Endometrium (tissue), 2 donors: ENCODE measurements around the gene SPDYE16.
"Not testable (repeated sequence)": the region's sequence is repeated elsewhere in the genome, so short reads cannot be mapped to it uniquely, and the experiment has no call there.

Experiments used
- FAIRE-seq: peaks from 2 replicates; lab custom pipeline; 2012; peaks lifted over from hg19 to GRCh38; lab: Jason Lieb, UNC
- donor health status: control.
- donor health status: control.

SPDYE16 gene

DNA sequence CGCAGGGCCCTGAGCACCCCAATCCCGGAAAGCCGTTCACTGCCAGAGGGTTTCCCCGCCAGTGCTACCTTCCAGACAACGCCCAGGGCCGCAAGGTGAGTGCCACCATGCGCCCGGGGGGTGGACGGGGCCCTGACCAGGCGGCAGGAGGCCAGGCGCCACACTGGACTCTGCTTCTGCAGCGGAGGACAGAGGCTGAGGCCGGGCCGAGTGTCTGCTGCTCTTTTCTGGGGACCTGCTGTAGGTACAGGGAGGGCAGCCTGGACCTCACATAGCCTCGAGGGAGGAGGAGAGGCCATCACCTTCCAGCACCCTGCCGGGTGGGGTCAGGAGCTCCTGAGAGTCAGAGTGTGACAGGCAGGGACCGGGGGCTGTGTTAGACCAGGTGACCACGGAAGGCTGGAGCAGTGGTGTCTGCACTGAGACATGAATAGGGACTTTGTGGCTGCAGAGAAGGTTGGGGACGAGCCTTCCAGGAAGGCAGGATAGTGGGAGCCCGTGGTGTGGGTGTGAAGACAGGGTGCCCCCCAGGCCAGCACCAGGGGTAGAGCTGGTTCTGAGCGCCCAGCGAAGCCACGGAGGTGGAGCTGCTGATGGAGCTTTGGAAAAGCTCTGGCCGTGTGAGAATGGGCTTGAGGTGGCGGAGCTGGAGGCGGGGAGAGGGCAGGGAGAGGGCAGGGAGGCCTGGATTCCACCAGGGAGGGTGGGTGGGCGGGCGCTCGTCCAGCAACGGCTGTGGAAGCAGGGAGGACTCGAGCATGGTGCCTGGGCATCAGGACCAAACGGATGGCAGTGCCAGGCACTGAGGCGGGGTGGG lies 38.5 kb downstream of the SPDYE16 start:
- FAIRE-seq: not testable (repeated sequence)

DNA sequence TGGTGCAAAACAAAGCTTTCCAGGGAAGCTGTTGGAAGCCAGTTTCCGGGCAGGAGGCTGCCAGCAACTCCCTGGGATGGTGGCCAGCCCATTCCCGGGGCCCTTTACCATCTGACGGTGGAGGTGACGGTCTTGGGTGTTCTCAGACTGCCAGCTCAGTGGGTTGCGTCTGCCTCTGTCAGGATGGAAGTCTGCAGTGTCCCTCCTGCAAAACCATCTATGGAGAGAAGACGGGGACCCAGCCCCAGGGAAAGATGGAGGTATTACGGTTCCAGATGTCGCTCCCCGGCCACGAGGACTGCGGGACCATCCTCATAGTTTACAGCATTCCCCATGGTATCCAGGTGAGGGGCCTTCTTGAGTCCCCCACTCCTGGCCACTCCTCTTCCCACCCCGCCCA lies 39.9 kb downstream of the SPDYE16 start:
- FAIRE-seq: not testable (repeated sequence)

DNA sequence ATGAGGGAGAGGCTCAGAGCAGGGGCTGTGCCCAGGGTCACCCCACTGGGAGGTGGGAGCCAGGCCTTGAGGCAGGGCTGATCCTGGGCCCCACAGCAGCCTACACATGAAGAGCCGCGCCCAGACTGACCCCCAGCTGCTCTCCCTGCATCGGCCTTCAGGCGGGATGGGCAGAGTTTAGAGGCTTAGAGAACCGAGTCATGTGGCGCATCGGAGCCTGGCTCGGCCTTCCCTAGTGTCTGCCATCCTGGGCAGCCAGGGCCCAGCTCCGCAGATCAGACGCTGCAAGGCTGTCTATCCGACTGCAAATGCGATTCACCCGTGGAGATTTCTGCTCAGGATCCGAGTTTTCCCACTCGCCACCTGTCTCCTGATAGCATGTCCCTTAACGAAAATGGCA lies 40.3 kb downstream of the SPDYE16 start:
- FAIRE-seq: not testable (repeated sequence)

DNA sequence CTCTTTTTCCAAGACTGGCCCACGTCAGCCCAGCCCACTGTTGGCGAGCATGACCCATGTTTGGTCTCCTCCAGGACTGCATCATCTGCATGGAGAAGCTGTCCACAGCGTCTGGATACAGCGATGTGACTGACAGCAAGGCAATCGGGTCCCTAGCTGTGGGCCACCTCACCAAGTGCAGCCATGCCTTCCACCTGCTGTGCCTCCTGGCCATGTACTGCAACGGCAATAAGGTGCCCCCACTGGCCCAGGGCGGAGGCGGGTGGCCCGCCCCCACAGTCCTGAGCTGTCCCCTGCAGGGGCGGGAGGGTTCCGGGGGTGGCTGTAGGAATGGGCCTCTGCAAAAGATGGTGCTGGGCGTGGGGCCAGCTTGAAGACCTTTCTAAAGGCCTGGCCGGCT lies 40.9 kb downstream of the SPDYE16 start:
- FAIRE-seq: not testable (repeated sequence)

DNA sequence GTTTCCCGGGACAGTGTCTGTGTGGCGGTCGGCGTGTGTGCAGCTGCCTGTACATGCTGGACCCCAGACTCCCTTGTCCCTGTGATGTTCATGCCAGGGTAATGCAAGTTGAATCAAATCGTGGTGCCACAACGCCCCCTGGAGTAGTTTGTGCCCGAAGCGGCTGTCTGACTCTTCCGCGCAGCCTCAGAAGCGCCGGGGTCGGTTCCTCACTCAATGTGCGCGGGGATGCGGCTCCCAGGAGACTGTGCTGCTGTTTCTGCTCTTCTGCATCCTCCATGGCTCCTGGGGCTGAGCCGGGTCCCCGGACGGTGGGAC lies 43.2 kb downstream of the SPDYE16 start:
- not testable (repeated sequence) for FAIRE-seq

DNA sequence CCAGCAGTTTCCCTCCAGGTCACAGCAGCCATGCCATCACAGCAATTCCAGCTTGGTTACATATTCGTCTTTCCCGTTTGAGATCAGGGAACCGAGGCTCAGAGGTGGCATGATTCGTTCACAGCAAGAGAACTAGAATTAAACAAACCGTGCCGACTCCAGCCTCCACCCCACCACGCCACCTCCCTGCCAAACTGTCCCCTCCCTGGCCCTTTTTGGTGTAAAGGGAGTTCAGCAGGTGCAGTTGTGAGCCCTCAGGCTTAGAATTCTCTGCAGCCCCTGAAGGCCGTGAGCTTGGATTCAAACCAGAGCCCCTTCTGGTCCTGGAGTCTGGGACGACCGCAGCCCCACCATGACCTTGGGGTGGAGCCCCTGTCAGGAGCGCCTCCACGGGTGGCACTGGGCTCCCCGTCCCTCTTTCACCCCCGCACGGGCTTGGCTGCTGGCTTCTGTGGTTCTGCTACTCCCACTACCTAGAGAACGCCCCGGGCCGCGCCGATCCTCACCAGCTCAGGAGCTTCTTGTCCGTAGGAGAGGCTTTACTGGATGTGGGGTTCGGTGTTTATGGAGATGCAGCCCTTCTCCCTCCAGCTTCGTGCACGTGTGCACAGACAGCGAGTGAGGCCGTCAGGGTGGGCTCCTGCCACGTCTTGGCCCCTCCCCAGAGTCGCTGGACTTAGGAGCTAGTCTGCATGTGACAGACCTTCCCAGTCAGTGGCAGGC lies 43.7 kb downstream of the SPDYE16 start:
- FAIRE-seq: not testable (repeated sequence)

DNA sequence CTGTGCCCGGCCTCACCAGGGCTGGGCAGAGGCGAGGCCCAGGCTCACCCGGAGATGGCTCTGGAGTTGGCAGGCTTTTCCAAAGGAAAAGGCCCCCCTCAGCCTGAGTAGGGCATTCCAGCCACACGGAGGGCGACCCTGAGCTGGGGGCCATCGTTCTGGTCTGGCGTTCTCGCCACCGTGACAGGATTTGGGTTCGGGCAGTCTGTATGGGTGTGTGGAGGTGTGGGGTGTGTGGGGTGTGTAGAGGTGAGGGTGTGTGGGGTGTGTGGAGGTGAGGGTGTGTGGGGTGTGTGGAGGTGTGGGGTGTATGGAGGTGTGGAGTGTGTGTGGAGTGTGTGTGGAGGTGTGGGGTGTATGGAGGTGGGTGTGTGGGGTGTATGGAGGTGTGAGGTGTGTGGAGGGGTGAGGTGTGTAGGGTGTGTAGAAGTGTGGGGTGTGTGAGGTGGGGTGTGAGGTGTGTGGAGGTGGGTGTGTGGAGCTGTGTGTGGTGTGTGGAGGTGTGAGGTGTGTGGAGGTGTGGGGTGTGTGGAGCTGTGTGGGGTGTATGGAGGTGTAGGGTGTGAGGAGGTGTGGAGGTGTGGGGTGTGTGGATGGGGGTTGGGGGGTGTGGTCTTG lies 44.4 kb downstream of the SPDYE16 start:
- FAIRE-seq: not testable (repeated sequence)

DNA sequence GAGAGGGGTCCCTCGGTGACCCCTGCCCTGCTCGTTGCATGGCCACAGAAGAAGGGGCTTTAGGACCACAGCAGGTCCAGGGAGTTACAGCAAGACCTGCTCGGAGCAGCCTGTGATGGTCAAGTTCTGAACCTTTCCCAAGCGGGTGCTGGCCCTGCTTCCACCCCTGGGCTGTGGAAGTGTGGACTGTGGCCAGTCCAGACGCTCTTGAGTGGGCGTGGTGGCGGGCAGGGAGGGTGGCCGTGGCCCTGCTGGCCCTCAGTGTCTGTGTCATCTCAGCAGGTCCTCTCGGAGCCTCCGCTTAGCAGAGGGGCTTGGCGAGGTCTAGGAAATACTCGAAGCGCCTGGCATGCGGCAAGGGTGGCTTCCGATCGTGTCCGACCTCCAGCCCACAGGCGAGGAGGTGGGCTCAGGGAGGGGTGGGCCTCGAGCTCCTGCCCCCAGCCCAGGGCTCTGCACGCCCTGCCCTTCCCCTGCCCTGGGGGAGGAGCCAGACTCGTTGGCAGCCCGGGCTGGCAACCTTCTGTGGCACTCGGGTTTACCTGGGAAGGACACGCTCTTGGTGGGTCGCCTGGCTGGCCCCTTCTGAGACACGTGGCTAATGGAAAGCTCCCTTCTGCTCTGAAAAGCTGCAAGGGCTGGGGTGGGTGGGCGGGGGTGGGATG lies 45.0 kb downstream of the SPDYE16 start:
- FAIRE-seq: not testable (repeated sequence)

DNA sequence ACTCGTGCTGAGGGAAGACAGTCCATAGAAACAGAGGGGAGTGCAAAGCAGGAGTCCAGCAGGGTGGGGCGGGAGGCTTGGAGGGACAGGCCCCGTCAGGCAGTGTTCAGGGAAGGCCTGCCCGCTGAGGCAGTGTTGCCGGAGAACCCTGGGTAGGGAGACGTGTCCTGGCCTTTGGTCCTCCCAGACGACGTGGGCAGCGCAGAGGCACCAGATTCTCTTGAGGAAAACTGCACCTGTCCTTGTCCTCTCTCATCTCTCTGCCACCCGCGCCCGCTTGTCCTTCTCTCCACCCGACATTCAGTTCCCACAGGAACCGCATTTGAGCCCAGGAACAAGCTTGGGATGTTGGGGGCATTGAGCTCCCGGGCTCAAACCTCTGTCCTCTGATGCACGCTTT lies 47.4 kb downstream of the SPDYE16 start:
- FAIRE-seq: not testable (repeated sequence)

DNA sequence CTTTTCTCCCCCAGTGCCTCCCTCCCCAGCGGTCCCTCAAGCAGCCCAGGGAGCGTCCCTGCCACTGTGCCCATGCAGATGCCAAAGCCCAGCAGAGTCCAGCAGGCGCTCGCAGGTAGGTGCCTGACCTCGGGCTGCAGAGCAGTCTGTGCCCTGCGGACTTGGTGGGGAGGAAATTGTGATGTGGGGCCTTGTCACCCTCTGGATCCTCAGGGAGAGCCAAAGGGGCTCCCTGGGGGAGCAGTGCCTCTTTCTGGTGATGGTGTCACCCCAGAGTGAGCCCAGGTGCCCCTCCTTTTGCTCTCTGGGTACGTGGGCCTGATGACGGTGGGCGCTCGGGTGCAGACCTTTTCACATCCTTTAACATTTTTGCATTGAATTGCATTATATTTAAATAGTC lies 51.0 kb downstream of the SPDYE16 start:
- not testable (repeated sequence) for FAIRE-seq

DNA sequence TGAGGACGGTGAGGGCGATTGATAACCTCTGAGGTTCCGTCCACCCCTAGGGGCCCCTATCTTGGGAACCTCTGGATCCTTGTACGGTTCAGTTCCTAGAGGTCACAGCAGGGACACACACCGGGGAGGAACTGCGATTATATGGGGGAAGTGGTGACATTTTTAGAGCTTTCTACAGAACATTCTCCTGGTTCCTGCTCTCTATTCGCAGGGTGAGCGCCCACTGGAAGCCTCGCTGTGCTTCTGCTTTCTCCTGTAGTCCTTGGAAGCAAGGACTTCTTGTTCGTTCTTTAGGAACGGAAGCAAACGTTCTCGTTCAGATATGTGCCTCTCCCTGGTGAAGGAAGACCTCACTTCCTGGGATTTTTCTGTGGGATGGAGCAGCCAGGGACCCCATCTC lies 55.1 kb downstream of the SPDYE16 start:
- FAIRE-seq: not testable (repeated sequence)

DNA sequence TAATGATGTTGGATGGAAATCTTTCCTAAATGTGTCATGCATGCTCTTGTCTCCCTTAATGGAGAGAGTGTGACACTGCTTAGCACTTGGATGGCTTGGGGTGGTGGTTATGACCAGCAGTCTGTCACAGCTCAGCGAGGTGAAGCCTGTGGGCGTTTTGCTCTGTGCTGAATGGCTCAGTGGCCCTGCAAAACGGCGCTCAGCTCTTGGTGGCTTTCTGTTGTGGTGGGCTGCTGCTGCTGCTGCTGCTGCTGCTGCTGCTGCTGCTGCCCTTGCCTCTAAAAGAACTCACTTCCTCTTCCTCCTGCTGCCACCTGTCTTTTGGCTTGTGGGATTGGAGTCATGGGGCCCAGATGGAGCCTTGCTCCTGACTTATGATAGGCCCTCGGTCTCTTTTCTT lies 56.5 kb downstream of the SPDYE16 start:
- FAIRE-seq: not testable (repeated sequence)

DNA sequence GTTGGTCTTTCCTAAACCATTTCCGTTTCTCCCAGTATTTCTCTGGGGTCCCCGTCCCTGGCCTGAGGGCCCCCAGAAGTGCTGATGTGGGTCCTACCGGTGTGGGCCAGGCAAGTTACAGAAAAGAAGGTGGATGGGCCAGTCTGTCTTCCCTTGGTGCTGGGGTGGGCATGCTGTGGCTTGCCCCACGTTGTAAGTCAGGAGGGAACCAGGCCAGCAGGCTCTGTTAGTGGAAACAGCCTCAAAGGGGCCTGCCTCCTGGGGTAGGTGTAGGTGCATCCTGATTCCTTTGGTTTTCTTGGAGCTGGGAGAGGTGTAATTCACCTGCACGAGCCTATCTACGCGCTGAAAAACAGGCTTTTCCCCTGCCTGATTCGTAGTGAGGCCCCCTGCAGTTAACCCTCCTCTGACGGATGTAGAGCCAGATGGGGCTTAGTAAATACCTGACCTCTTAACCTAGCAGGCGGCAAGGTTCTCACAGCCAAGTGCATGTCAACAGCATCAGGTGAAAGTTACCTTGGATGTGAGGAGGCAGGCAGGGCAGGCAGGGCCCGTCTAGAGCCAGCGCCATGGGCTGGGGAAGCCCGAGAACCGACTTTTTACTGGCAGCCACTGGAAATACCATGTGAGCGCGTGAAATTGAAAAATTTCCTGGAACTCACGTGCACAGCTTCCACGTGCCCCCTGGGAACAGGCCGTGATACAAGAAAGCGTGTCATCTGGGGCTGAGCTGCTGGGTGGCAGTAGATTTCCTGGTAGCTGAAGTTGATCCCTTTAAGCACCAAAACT lies 57.1 kb downstream of the SPDYE16 start:
- not testable (repeated sequence) for FAIRE-seq

DNA sequence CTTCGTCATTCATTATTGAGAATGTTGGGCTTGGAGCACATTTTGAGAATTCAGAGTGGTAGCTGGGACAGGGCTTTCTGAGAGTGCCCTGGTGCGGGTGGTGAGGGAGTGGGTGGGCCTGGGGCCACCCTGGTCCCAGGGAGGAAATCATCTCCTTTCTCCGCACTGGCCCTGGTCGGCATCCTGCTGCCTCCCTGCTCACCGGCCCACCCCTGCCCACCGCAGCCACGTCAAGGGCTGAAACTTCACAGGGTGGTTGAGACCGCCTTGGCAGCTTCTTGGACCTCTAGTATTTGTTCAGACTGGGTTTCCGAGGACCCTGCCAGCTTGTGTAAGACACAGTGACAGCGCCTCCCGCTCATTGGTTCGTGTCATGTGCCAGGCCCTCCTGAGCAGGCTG lies 58.6 kb downstream of the SPDYE16 start:
- not testable (repeated sequence) for FAIRE-seq

DNA sequence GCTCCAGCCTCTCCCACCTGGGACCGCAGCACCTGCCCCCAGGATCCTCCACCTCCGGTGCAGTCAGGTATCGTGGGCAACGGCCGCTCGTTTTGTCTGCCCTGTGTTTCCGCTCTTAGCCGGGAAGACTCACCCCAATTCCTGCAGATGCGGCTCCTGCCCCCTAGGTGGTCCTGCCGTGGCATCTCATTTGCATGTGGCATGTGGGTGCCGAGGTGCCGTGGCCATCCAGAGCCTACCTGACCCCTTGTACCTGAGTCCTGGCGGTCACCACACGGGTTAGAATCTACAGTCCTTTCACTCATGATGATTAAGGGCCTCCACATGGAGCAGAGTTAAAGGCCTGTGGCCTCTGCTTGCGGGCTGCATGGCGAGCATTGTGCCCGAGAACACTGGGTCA lies 60.0 kb downstream of the SPDYE16 start:
- not testable (repeated sequence) for FAIRE-seq

DNA sequence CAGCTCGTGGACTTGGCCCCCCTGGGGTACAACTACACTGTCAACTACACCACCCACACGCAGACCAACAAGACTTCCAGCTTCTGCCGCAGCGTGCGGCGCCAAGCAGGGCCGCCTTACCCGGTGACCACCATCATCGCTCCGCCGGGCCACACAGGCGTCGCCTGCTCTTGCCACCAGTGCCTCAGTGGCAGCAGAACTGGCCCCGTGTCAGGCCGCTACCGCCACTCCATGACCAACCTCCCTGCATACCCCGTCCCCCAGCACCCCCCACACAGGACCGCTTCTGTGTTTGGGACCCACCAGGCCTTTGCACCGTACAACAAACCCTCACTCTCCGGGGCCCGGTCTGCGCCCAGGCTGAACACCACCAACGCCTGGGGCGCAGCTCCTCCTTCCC lies 60.4 kb downstream of the SPDYE16 start:
- not testable (repeated sequence) for FAIRE-seq
